Mesothelial cell of epicardium (in vitro differentiated cells): ENCODE results near the gene SPATS2L. TPM values are rescaled to one million over a fixed set of nuclear protein-coding genes. Genes with fewer than 3 reads are reported as not detected.

Experiments used
- DNase-seq, 2 experiments: peaks; one replicate each; pipeline ENCODE4 v3.0.0; 2021; ENCODE audit warnings: low spot score in 2 of 2; ENCODE audit not compliant: unreplicated experiment in 2 of 2
- H3K27ac Mint-ChIP-seq: 2 replicates; pipeline ENCODE4 v1.8.0; 2021; ENCODE audit warnings: mixed read lengths
- H3K27me3 Mint-ChIP-seq: 2 replicates; pipeline ENCODE4 v1.8.0; 2021; ENCODE audit warnings: low read depth, mixed read lengths
- H3K36me3 Mint-ChIP-seq: 2 replicates; pipeline ENCODE4 v1.8.0; 2021; ENCODE audit warnings: mixed read lengths
- H3K4me1 Mint-ChIP-seq: 2 replicates; pipeline ENCODE4 v1.8.0; 2021; ENCODE audit warnings: mixed read lengths
- H3K4me3 Mint-ChIP-seq: 2 replicates; pipeline ENCODE4 v1.8.0; 2021; ENCODE audit warnings: mild to moderate bottlenecking, moderate library complexity, mixed read lengths
- H3K9me3 Mint-ChIP-seq: 2 replicates; pipeline ENCODE4 v1.8.0; 2021; ENCODE audit warnings: mixed read lengths
- total RNA-seq: library from RNA; stranded (reverse); gene quantifications from 3 replicates; pipeline ENCODE4 v1.2.1, GENCODE V29; 2021
- TF ChIP-seq, protein P1 (sequence below): fragments of 200-600 bp; sonication (generic); IDR thresholded peaks from one replicate; pipeline ENCODE4 v1.5.0; 2021; ENCODE audit warnings: antibody characterized with exemption; ENCODE audit not compliant: unreplicated experiment

SPATS2L gene
- total RNA-seq, 1 donor from 2014 or later = 84.8 TPM

DNA sequence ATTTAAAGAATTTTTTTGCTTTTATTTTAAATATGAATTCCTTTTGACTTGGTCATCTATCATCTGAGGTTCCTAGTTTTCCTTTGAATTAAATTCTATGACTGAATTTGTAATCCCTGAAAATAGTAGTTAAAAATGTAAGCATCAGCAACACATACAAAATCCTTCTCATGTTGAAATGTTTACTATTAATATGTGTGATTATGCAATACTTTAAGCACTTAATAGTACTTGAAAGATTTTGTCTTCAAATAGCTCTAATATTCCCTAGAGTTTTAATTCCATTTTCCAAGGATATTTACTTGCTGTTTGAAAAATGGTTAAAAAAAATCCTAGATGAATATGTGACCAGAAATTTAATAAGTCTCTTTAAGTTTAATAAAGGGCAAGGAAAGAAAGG lies 26.6 kb upstream of the SPATS2L start:
- no peaks in the 10 kb centered on the region for H3K27me3 Mint-ChIP-seq

DNA sequence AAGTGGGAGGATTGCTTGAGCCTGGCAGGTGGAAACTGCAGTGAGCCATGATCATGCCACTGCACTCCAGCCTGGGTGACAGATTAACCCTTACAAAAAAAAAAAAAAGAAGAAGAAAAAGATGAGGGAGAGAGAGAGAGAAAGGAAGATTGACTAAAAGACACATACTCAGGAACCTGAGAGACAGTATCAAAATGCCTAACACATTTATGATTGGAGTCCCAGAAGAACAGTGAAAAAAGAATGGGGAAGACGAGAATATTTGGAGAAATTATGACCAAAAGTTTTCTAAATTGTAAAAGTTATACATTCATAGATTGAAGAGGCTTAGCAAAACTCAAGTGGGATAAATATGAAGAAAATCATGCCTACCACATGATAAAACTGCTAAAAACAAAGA lies 19.9 kb upstream of the SPATS2L start:
- H3K4me3 Mint-ChIP-seq = no peak overlapping the region
- H3K27me3 Mint-ChIP-seq = no peaks in the 10 kb centered on the region
- no peak overlapping the region for H3K27ac Mint-ChIP-seq
- no peak for DNase-seq
- H3K36me3 Mint-ChIP-seq = no peaks in the 10 kb centered on the region
- TF ChIP-seq, protein P1, sequence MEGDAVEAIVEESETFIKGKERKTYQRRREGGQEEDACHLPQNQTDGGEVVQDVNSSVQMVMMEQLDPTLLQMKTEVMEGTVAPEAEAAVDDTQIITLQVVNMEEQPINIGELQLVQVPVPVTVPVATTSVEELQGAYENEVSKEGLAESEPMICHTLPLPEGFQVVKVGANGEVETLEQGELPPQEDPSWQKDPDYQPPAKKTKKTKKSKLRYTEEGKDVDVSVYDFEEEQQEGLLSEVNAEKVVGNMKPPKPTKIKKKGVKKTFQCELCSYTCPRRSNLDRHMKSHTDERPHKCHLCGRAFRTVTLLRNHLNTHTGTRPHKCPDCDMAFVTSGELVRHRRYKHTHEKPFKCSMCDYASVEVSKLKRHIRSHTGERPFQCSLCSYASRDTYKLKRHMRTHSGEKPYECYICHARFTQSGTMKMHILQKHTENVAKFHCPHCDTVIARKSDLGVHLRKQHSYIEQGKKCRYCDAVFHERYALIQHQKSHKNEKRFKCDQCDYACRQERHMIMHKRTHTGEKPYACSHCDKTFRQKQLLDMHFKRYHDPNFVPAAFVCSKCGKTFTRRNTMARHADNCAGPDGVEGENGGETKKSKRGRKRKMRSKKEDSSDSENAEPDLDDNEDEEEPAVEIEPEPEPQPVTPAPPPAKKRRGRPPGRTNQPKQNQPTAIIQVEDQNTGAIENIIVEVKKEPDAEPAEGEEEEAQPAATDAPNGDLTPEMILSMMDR = no peak
- peaks cover 17% of the 10 kb centered on the region for H3K9me3 Mint-ChIP-seq
- no peaks in the 10 kb centered on the region for H3K4me1 Mint-ChIP-seq

More for the DNA sequence above, 26.6 kb upstream of the SPATS2L start:
- Mint-ChIP-seq H3K9me3 (no peaks in the 10 kb centered on the region), H3K4me1 (no peaks in the 10 kb centered on the region), H3K36me3 (no peaks in the 10 kb centered on the region), H3K4me3 (no peak overlapping the region), H3K27ac (no peak overlapping the region)
- DNase-seq = no peak
- TF ChIP-seq, protein P1 = no peak

DNA sequence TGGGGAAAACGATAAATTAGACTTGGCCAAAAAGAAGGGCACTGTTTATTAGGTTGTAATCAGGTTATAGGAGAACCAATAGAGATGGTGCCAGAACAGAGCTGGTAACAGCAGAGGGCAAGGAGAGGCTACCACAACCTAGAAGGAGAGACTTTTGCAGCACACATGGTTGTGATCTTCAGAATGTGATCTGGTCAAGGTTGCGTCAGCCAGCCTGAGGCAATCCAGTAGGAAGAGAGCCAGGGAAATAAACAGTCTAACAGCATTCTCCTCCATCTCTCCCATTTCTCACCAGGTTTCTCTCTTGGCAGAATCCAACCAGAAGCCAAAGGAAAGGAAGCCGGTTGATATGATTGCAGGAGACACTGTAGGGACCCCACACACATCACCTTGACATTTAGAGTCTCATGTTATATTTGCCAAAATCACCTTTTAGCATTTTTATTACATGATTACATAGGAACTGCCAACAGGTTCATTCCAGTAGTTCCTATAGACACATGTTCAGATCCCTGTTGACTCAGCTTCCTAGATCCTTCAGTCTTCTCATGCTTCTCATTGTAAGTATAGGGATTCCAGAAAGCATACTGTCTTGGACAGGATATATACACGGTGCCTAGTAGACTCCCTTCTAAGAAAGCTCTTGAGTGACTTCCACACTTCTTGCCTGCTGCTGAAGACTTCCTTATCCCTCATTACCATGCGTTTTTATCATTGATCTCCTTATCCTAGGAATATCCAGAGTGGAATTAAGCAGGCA lies 17.6 kb upstream of the SPATS2L start:
- Mint-ChIP-seq H3K27me3 (no peaks in the 10 kb centered on the region), H3K9me3 (peaks cover 17% of the 10 kb centered on the region), H3K4me3 (no peak overlapping the region), H3K4me1 (no peaks in the 10 kb centered on the region), H3K36me3 (no peaks in the 10 kb centered on the region), H3K27ac (no peak overlapping the region)
- DNase-seq = no peak
- TF ChIP-seq, protein P1 = no peak

DNA sequence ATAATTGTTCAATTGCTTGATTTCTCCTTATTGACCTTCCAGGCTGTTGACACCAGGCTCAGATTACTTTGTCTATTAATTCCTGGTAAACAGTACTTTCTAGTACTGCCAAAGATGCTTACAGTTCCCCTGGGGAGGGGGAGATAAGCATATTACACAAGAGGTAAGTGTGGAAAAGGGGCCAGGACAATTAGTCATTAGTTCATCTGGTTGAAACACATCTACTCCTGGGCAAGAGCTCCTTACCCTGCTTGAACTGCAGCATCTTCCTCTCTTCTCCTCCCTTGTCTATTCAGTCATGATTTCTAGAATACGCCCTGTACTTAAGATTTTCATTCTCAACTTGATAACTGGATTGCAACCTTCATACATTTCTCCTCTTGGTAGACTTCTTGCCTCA lies 10.4 kb upstream of the SPATS2L start:
- Mint-ChIP-seq H3K36me3 (no peaks in the 10 kb centered on the region), H3K4me3 (no peak overlapping the region), H3K27me3 (no peaks in the 10 kb centered on the region), H3K27ac (no peak overlapping the region), H3K4me1 (peaks cover 17% of the 10 kb centered on the region), H3K9me3 (no peaks in the 10 kb centered on the region)
- DNase-seq = no peak
- TF ChIP-seq, protein P1 = no peak

DNA sequence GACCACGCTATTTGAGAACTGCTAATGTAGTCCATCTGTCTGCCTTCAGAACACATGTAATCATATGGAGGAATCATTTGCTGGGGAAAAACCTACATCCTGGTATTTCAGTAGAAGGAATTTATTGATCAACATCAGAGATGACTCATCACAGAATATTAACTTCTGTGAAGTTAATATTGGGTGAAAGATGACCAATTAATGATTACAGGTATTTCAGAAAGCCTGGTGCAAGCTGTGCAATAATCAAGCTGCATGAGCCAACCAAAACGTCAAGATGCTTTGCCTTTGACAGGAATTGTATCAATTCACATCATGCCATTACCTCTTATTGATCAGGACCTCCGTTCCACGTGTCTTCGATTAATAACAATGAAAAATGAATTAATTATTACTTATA lies 9.4 kb upstream of the SPATS2L start:
- H3K27ac Mint-ChIP-seq = no peak overlapping the region
- H3K36me3 Mint-ChIP-seq = no peaks in the 10 kb centered on the region
- no peaks in the 10 kb centered on the region for H3K9me3 Mint-ChIP-seq
- H3K4me1 Mint-ChIP-seq = peaks cover 20% of the 10 kb centered on the region
- no peaks in the 10 kb centered on the region for H3K27me3 Mint-ChIP-seq
- no peak for DNase-seq
- H3K4me3 Mint-ChIP-seq = no peak overlapping the region
- TF ChIP-seq, protein P1 = no peak

DNA sequence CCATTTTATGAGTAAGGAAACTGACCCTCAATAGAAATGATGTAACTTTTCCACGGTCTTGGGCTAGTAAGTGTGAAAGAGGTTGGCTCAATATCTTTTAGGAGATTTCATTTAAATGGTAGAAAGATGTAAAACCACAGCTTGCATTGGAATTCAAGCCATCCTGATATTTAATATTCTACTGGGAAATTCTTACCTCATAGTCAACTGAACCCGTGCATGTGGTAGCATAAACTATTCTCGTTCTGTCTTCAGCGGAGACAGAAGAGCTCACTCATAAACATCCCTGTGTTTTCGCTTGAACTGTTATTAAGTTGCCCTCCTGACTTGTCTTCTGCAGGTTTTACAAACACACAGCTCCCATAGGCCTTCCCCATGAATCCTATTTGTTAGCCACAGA lies 8.5 kb upstream of the SPATS2L start:
- Mint-ChIP-seq H3K36me3 (no peaks in the 10 kb centered on the region), H3K4me1 (peaks cover 29% of the 10 kb centered on the region), H3K9me3 (no peaks in the 10 kb centered on the region), H3K27ac (no peak overlapping the region), H3K4me3 (no peak overlapping the region), H3K27me3 (no peaks in the 10 kb centered on the region)
- TF ChIP-seq, protein P1 = no peak
- DNase-seq = no peak
